Measurements from ENCODE around the gene CAMK4. TPM values are rescaled to one million over a fixed set of nuclear protein-coding genes. Genes with fewer than 3 reads are reported as not detected.

CAMK4 gene
- total RNA-seq, 1 experiment from 2014 or later: 10.6 TPM

GRCh38 chr5:111349429-111349828, 125.2 kb downstream of the CAMK4 start (continued):
- TF ChIP-seq ZBTB43 (CRISPR knock-in tag; IDR thresholded peaks at IDR 0.05) (no peak), ATF2 (CRISPR knock-in tag; IDR thresholded peaks at IDR 0.05; ENCODE audit: borderline replicate concordance, low read depth) (no peak), GABPB1 (CRISPR knock-in tag; IDR thresholded peaks at IDR 0.05) (no peak), HMGXB4 (CRISPR knock-in tag; IDR thresholded peaks at IDR 0.05) (no peak), MLX (CRISPR knock-in tag; IDR thresholded peaks at IDR 0.05) (no peak), NR2C2 (CRISPR knock-in tag; IDR thresholded peaks at IDR 0.05) (no peak), SP1 (CRISPR knock-in tag; conservative IDR thresholded peaks at IDR 0.05) (no peak), E2F5 (CRISPR knock-in tag; IDR thresholded peaks at IDR 0.05) (no peak)

GRCh38 chr5:111353035-111353434, 128.9 kb downstream of the CAMK4 start:
- Mint-ChIP-seq H3K36me3 (no peaks in the 10 kb centered on the region), H3K4me3 (no peak overlapping the region), H3K27me3 (ENCODE audit: low read depth) (no peaks in the 10 kb centered on the region), H3K4me1 (no peaks in the 10 kb centered on the region), H3K9me3 (no peaks in the 10 kb centered on the region; the same call in 1 of the 2 replicates), H3K27ac (no peak overlapping the region)
- ChIA-PET POLR2A (no interaction called here), CTCF (no interaction called here)
- DNase-seq (ENCODE audit: low spot score) (no peak), ATAC-seq (no peak)
- TF ChIP-seq ELF4 (CRISPR knock-in tag; IDR thresholded peaks at IDR 0.05; ENCODE audit: low read depth) (no peak), STAT6 (CRISPR knock-in tag; conservative IDR thresholded peaks at IDR 0.05; ENCODE audit: low read depth) (no peak), SP1 (CRISPR knock-in tag; conservative IDR thresholded peaks at IDR 0.05) (no peak), GRHL2 (CRISPR knock-in tag; IDR thresholded peaks at IDR 0.05; ENCODE audit: insufficient replicate concordance, severe bottlenecking) (no peak), ZNF425 (CRISPR knock-in tag; conservative IDR thresholded peaks at IDR 0.05) (no peak), FOXJ3 (CRISPR knock-in tag; IDR thresholded peaks at IDR 0.05; ENCODE audit: borderline replicate concordance) (no peak), KAT7 (CRISPR knock-in tag; IDR thresholded peaks at IDR 0.05; ENCODE audit: borderline replicate concordance) (no peak), ZNF416 (CRISPR knock-in tag; IDR thresholded peaks at IDR 0.05) (no peak), EMX1 (CRISPR knock-in tag; IDR thresholded peaks at IDR 0.05) (no peak), ATF6 (CRISPR knock-in tag; IDR thresholded peaks at IDR 0.05) (no peak), ATF2 (CRISPR knock-in tag; IDR thresholded peaks at IDR 0.05; ENCODE audit: borderline replicate concordance, low read depth) (no peak)
